Loucy (cell line): ENCODE results near the gene CTTNBP2.

Experiments
- H2AFZ ChIP-seq: fragments of 200-600 bp; sonication (generic); 2 replicates; pipeline ENCODE4 v1.6.0; 2016; ENCODE audit warnings: antibody characterized with exemption, mild to moderate bottlenecking, low read length, moderate library complexity
- H3F3A ChIP-seq: fragments of 200-600 bp; 2 replicates; pipeline ENCODE4 v1.6.0; 2016; ENCODE audit warnings: antibody characterized with exemption, low read depth, mild to moderate bottlenecking
- H3K27me3 ChIP-seq: fragments of 200-600 bp; sonication (generic); 2 replicates; pipeline ENCODE4 v1.6.1; 2014; ENCODE audit warnings: low read length, mild to moderate bottlenecking; ENCODE audit not compliant: insufficient read depth, poor library complexity, severe bottlenecking
- H3K36me3 ChIP-seq: fragments of 200-600 bp; sonication (generic); 2 replicates; pipeline ENCODE4 v1.6.1; 2016; ENCODE audit warnings: low read length; ENCODE audit not compliant: insufficient read depth
- H3K4me1 ChIP-seq: fragments of 200-600 bp; sonication (generic); 2 replicates; pipeline ENCODE4 v1.5.1; 2014; ENCODE audit warnings: low read length, mild to moderate bottlenecking; ENCODE audit not compliant: insufficient read depth, poor library complexity, severe bottlenecking
- H3K4me2 ChIP-seq: fragments of 200-600 bp; sonication (generic); 2 replicates; pipeline ENCODE4 v1.6.0; 2014; ENCODE audit warnings: antibody characterized with exemption, low read length, low read depth, mild to moderate bottlenecking; ENCODE audit not compliant: poor library complexity, severe bottlenecking
- H3K4me3 ChIP-seq: fragments of 200-600 bp; sonication (generic); 2 replicates; pipeline ENCODE4 v1.5.1; 2014; ENCODE audit warnings: low read length, mild to moderate bottlenecking, mixed read lengths; ENCODE audit not compliant: poor library complexity, severe bottlenecking
- H3K79me2 ChIP-seq: fragments of 200-600 bp; sonication (generic); 2 replicates; pipeline ENCODE4 v1.6.1; 2014; ENCODE audit warnings: low read length; ENCODE audit not compliant: insufficient read depth
- H3K9ac ChIP-seq: fragments of 200-600 bp; sonication (generic); 2 replicates; pipeline ENCODE4 v1.6.0; 2014; ENCODE audit warnings: mild to moderate bottlenecking, low read depth, low read length, moderate library complexity; ENCODE audit not compliant: poor library complexity, severe bottlenecking
- H3K9me2 ChIP-seq: fragments of 200-600 bp; sonication (generic); replicated peaks from 2 replicates; pipeline ENCODE4 v1.6.1; 2016; ENCODE audit warnings: low read depth, low read length, mixed read lengths
- H3K9me3 ChIP-seq: fragments of 200-600 bp; sonication (generic); 2 replicates; pipeline ENCODE4 v1.6.1; 2014; ENCODE audit warnings: mild to moderate bottlenecking, antibody characterized with exemption, low read length, low read depth; ENCODE audit not compliant: insufficient read depth
- H4K20me1 ChIP-seq: fragments of 200-600 bp; sonication (generic); 2 replicates; pipeline ENCODE4 v1.6.0; 2014; ENCODE audit warnings: antibody characterized with exemption, low read length, mild to moderate bottlenecking; ENCODE audit not compliant: insufficient read depth, poor library complexity, severe bottlenecking
- CTCF ChIP-seq: fragments of 200-600 bp; sonication (generic); conservative IDR thresholded peaks from 2 replicates; pipeline ENCODE4 v1.5.1; 2014; ENCODE audit warnings: mild to moderate bottlenecking, antibody characterized with exemption, low read length
- EZH2phosphoT487 ChIP-seq: fragments of 200-600 bp; IDR thresholded peaks from 2 replicates; pipeline ENCODE4 v1.6.1; 2018; ENCODE audit warnings: antibody characterized with exemption, mild to moderate bottlenecking, moderate library complexity, borderline replicate concordance

CTTNBP2 gene

GRCh38 chr7:117873310-117874190 lies at the start of gene CTTNBP2:
Gene CTTNBP2, minus strand, starts transcription at chr7:117873441. Its CDS starts 26 bp downstream, at chr7:117873415.
- TF ChIP-seq CTCF = no peak
- H3K4me2 ChIP-seq = no peak within 1 kb of the TSS
- no peak within 1 kb of the TSS for H3K9ac ChIP-seq
- no peak within 1 kb of the TSS for H3K4me3 ChIP-seq
- no peaks in the 10 kb centered on the region for H3K9me3 ChIP-seq
- H3F3A ChIP-seq = no peaks in the 10 kb centered on the region
- H3K27me3 ChIP-seq = no peaks in the 10 kb centered on the region
- no peak within 1 kb of the TSS for H2AFZ ChIP-seq
- no peaks in the 10 kb centered on the region for H3K9me2 ChIP-seq
- H4K20me1 ChIP-seq = no peaks in the 10 kb centered on the region
- no peaks in the 10 kb centered on the region for H3K79me2 ChIP-seq
- H3K36me3 ChIP-seq = no peaks in the 10 kb centered on the region
- no peaks in the 10 kb centered on the region for H3K4me1 ChIP-seq

GRCh38 chr7:117916309-117916708 lies 43.1 kb upstream of the CTTNBP2 start:
- Histone ChIP-seq H3K4me1 (no peaks in the 10 kb centered on the region), H3K4me2 (no peak overlapping the region), H3K36me3 (no peaks in the 10 kb centered on the region), H3K27me3 (no peaks in the 10 kb centered on the region), H3F3A (no peaks in the 10 kb centered on the region), H2AFZ (no peak overlapping the region), H3K9ac (no peak overlapping the region), H3K4me3 (no peak overlapping the region), H3K79me2 (no peaks in the 10 kb centered on the region), H3K9me2 (no peaks in the 10 kb centered on the region), H4K20me1 (no peaks in the 10 kb centered on the region), H3K9me3 (0 out of 2 replicates have a peak, but pooled peaks cover 6% of the 10 kb centered on the region)
- TF ChIP-seq EZH2phosphoT487 (no peak), CTCF (no peak)

GRCh38 chr7:117912421-117912820 lies 39.2 kb upstream of the CTTNBP2 start:
- no peak overlapping the region for H2AFZ ChIP-seq
- TF ChIP-seq CTCF (no peak), EZH2phosphoT487 (no peak)

More at GRCh38 chr7:117912421-117912820, 39.2 kb upstream of the CTTNBP2 start:
- no peaks in the 10 kb centered on the region for H3F3A ChIP-seq
- no peak overlapping the region for H3K9ac ChIP-seq
- H3K4me2 ChIP-seq = no peak overlapping the region
- no peaks in the 10 kb centered on the region for H3K4me1 ChIP-seq
- H4K20me1 ChIP-seq = no peaks in the 10 kb centered on the region
- H3K9me2 ChIP-seq = no peaks in the 10 kb centered on the region
- H3K36me3 ChIP-seq = no peaks in the 10 kb centered on the region
- H3K79me2 ChIP-seq = no peaks in the 10 kb centered on the region
- 0 out of 2 replicates have a peak, but pooled peaks cover 6% of the 10 kb centered on the region for H3K9me3 ChIP-seq
- no peaks in the 10 kb centered on the region for H3K27me3 ChIP-seq
- H3K4me3 ChIP-seq = no peak overlapping the region
